CD14-positive monocyte (primary cell): ENCODE measurements around the gene MRPL40. TPM values are rescaled to one million over a fixed set of nuclear protein-coding genes. Genes with fewer than 3 reads are reported as not detected.

Experiments used
- DNase-seq, 3 donors: peaks; one replicate each; pipeline ENCODE4 v3.0.0-alpha.2; 2011 to 2022
- H2AFZ ChIP-seq: 2 replicates; pipeline ENCODE4 v1.6.0; 2012; ENCODE audit warnings: mild to moderate bottlenecking, low read depth, low read length, inconsistent platforms; ENCODE audit not compliant: insufficient read depth, poor library complexity, severe bottlenecking
- H3K27ac ChIP-seq, 2 donors: 1 replicate in 1 of 2; 2 replicates in 1 of 2; pipeline ENCODE4 v1.5.1; 2012 to 2013; ENCODE audit warnings: low read length in 2 of 2, control low read depth in 1 of 2, inconsistent platforms in 1 of 2, low read depth in 1 of 2, mild to moderate bottlenecking in 1 of 2
- H3K27me3 ChIP-seq, 2 donors: one replicate each; pipeline versions ENCODE4 v1.6.0 to v1.6.1; 2011 to 2013; ENCODE audit warnings: low read length in 2 of 2; ENCODE audit not compliant: control insufficient read depth in 2 of 2, insufficient read depth in 2 of 2
- H3K36me3 ChIP-seq, 2 donors: replicated peaks in 1 of 2; 1 replicate in 1 of 2; 2 replicates in 1 of 2; pipeline versions ENCODE4 v1.5.1 to v1.6.1; 2012 to 2013; ENCODE audit warnings: low read length in 2 of 2, control low read depth in 1 of 2, inconsistent platforms in 1 of 2, mild to moderate bottlenecking in 1 of 2; ENCODE audit not compliant: insufficient read depth in 2 of 2, control insufficient read depth in 1 of 2
- H3K4me1 ChIP-seq, 2 donors: 1 replicate in 1 of 2; 2 replicates in 1 of 2; pipeline versions ENCODE4 v1.5.1 to v1.6.1; 2012 to 2013; ENCODE audit warnings: low read length in 2 of 2, control low read depth in 1 of 2, inconsistent platforms in 1 of 2, mild to moderate bottlenecking in 1 of 2, moderate library complexity in 1 of 2; ENCODE audit not compliant: insufficient read depth in 2 of 2, control insufficient read depth in 1 of 2
- H3K4me2 ChIP-seq: replicated peaks from 2 replicates; pipeline ENCODE3; 2012; ENCODE audit warnings: low read length, moderate library complexity, mild to moderate bottlenecking; ENCODE audit not compliant: poor library complexity, severe bottlenecking; ENCODE audit errors: extremely low read depth
- H3K4me3 ChIP-seq, 3 experiments: fragments of 200-600 bp in 1 of 3; sonication (generic) in 1 of 3; replicated peaks in 1 of 3; 1 replicate in 2 of 3; 2 replicates in 1 of 3; pipeline ENCODE4 v1.5.1; 2011 to 2013; ENCODE audit warnings: low read length in 3 of 3, mild to moderate bottlenecking in 3 of 3, control low read depth in 2 of 3, low read depth in 2 of 3, inconsistent platforms in 1 of 3, moderate library complexity in 1 of 3
- H3K79me2 ChIP-seq: 2 replicates; pipeline ENCODE4 v1.6.0; 2012; ENCODE audit warnings: mild to moderate bottlenecking, control low read depth, inconsistent platforms, low read length, moderate library complexity; ENCODE audit not compliant: insufficient read depth
- H3K9ac ChIP-seq: 2 replicates; pipeline ENCODE4 v1.6.0; 2017; ENCODE audit warnings: low read length, mild to moderate bottlenecking; ENCODE audit not compliant: insufficient read depth, poor library complexity, severe bottlenecking
- H3K9me3 ChIP-seq, 2 donors: replicated peaks in 1 of 2; 1 replicate in 1 of 2; 2 replicates in 1 of 2; pipeline versions ENCODE4 v1.5.1 to v1.6.1; 2012 to 2013; ENCODE audit warnings: low read length in 2 of 2, control low read depth in 1 of 2; ENCODE audit not compliant: control insufficient read depth in 1 of 2, insufficient read depth in 1 of 2
- H4K20me1 ChIP-seq: 2 replicates; pipeline ENCODE4 v1.6.0; 2012; ENCODE audit warnings: mild to moderate bottlenecking, low read length, control low read depth, moderate library complexity; ENCODE audit not compliant: insufficient read depth
- H3K27ac Mint-ChIP-seq, 7 donors: one replicate each; pipeline ENCODE4 v1.8.0; 2020; ENCODE audit warnings: mild to moderate bottlenecking in 7 of 7, mixed read lengths in 7 of 7, moderate library complexity in 6 of 7, inconsistent platforms in 2 of 7
- H3K27me3 Mint-ChIP-seq, 3 donors: one replicate each; pipeline ENCODE4 v1.8.0; 2021 to 2022; ENCODE audit warnings: low read depth in 3 of 3, mild to moderate bottlenecking in 3 of 3, mixed read lengths in 3 of 3, moderate library complexity in 3 of 3, inconsistent platforms in 1 of 3
- H3K36me3 Mint-ChIP-seq, 2 donors: one replicate each; pipeline ENCODE4 v1.8.0; 2020; ENCODE audit warnings: mixed read lengths in 2 of 2, inconsistent platforms in 1 of 2, mild to moderate bottlenecking in 1 of 2
- H3K4me1 Mint-ChIP-seq: one replicate; pipeline ENCODE4 v1.8.0; 2020; ENCODE audit warnings: mild to moderate bottlenecking, mixed read lengths
- H3K4me3 Mint-ChIP-seq, 2 donors: one replicate each; pipeline ENCODE4 v1.8.0; 2020; ENCODE audit warnings: mild to moderate bottlenecking in 2 of 2, mixed read lengths in 2 of 2, moderate library complexity in 1 of 2
- H3K9me3 Mint-ChIP-seq, 7 donors: one replicate each; pipeline ENCODE4 v1.8.0; 2020 to 2022; ENCODE audit warnings: mixed read lengths in 7 of 7, mild to moderate bottlenecking in 6 of 7, moderate library complexity in 6 of 7, inconsistent platforms in 2 of 7
- CTCF ChIP-seq: fragments of 200-600 bp; IDR thresholded peaks from one replicate; pipeline ENCODE4 v1.8.0; 2022; ENCODE audit warnings: antibody characterized with exemption, mild to moderate bottlenecking
- WGBS: methylation state at CpG from one replicate; pipeline ENCODE4 v1.1.5; 2013; ENCODE audit warnings: missing lambda C conversion rate; ENCODE audit not compliant: insufficient coverage; 5-methylcytosine and 5-hydroxymethylcytosine counted together
- intact Hi-C, 2 donors: fragments of 100-400 bp; cut with micrococcal nuclease; formaldehyde crosslinking; loops; one replicate each; pipeline versions ENCODE4 v1.15.0 to v1.15.1; 2023
- polyA minus RNA-seq: library from RNA; depleted of rRNA, polyadenylated mRNA; stranded (reverse); fragments of >200 nt; gene quantifications from 2 replicates; pipeline ENCODE4 v1.2.3, GENCODE V29; 2012
- polyA plus RNA-seq, 3 donors: library from polyadenylated mRNA; depleted of rRNA in 1 of 3; unstranded in 2 of 3; stranded (reverse) in 1 of 3; fragments of 300-500 nt in 2 of 3; fragments of >200 nt in 1 of 3; fragmentation: Illumina TruSeq in 2 of 3; gene quantifications; 1 replicate in 2 of 3; 2 replicates in 1 of 3; pipeline ENCODE4 v1.2.3, GENCODE V29; 2012 to 2021
- total RNA-seq, 12 experiments: library from RNA in 1 of 12; stranded (reverse) in 1 of 12; fragments of 120-200 nt in 1 of 12; gene quantifications; one replicate each; pipeline ENCODE4 v1.2.4 and lab custom pipeline; 2013 to 2026; ENCODE audit warnings: mixed read lengths in 6 of 12, inconsistent platforms in 1 of 12

The MRPL40 gene
- 31.6 TPM for total RNA-seq (2013)
- polyA plus RNA-seq (10 to 100 TPM in 2 of 3 donors, 1 to 10 TPM in 1; 9.2 to 61.4 (median 48.4) TPM), polyA minus RNA-seq (9.3 and 11.5 TPM in 2 replicates), total RNA-seq (lab: John Stamatoyannopoulos, UW) (0.93 to 8.3 (median 5.5) reads per million in 11 experiments)

- peak within 1 kb of the TSS; percentile 86 to 93 for H3K4me3 Mint-ChIP-seq
- 0% methylated on average over 70 of the region's 74 CpGs for WGBS
Observed at GRCh38 chr22:19432133-19432851, at the start of gene MRPL40. MRPL40 (plus strand) TSS chr22:19432545; CDS start chr22:19432555, 10 bp downstream.

More at GRCh38 chr22:19432133-19432851, at the start of gene MRPL40:
- H3K79me2 ChIP-seq = peaks cover 52% of the 10 kb centered on the region
- H3K4me1 Mint-ChIP-seq = peaks cover 38% of the 10 kb centered on the region
- H3K27me3 ChIP-seq = no peaks in the 10 kb centered on the region
- TF ChIP-seq CTCF = no peak
- H3K27me3 Mint-ChIP-seq = peaks cover 0 to 2% (median 0%) of the 10 kb centered on the region in 3 donors
- peak; percentile 81 to 93 (median 88) for DNase-seq
- peak within 1 kb of the TSS; percentile 89 to 94 (median 91) for H3K27ac Mint-ChIP-seq
- peak within 1 kb of the TSS; percentile 90 to 95 for H3K27ac ChIP-seq
- intact Hi-C loops = loop anchor here (2.0 kb wide), 2 partner anchors 15 to 47 kb away; partner anchors contain the start of genes C22orf39 (in 2 of the 2), CDC45 (in 1 of the 2) and UFD1 (in 1 of the 2)
- peak within 1 kb of the TSS; percentile 100 for H3K4me2 ChIP-seq
- no peaks in the 10 kb centered on the region for H3K9me3 ChIP-seq
- H3K9me3 Mint-ChIP-seq = no peaks in the 10 kb centered on the region
- peaks cover 13 to 28% of the 10 kb centered on the region in 2 donors for H3K36me3 Mint-ChIP-seq
- peak within 1 kb of the TSS; percentile 99 for H2AFZ ChIP-seq
- peaks cover 13 to 28% of the 10 kb centered on the region in 2 donors for H3K36me3 ChIP-seq
- peaks cover 27% of the 10 kb centered on the region for H4K20me1 ChIP-seq
- H3K4me3 ChIP-seq = peak within 1 kb of the TSS; percentile 82 to 97 (median 87)
- peaks cover 42% of the 10 kb centered on the region in 2 donors for H3K4me1 ChIP-seq
- H3K9ac ChIP-seq = peak within 1 kb of the TSS; percentile 84
